Activated CD4-positive, alpha-beta T cell treated with anti-CD3 and anti-CD28 coated beads for 36 hours (primary cell): ENCODE results near the gene HOOK1. TPM values are rescaled to one million over a fixed set of nuclear protein-coding genes. Genes with fewer than 3 reads are reported as not detected.

Experiments used
- ATAC-seq: fragments of 200-7000 bp; cut with Tn5 transposase; one replicate; pipeline ENCODE4 v1.10.0; 2021; ENCODE audit warnings: mild to moderate bottlenecking, moderate library complexity
- CTCF ChIA-PET: fragments of 350-600 bp; sonication (Branson Sonifier 250); formaldehyde crosslinking; loops from one replicate; lab custom pipeline; 2021; ENCODE audit warnings: antibody characterized with exemption; lab: Charles Lee
- POLR2A ChIA-PET: fragments of 350-600 bp; sonication (Branson Sonifier 250); formaldehyde crosslinking; loops from one replicate; lab custom pipeline; 2021; ENCODE audit warnings: antibody characterized with exemption, inconsistent platforms; lab: Charles Lee
- DNase-seq: peaks from one replicate; pipeline ENCODE4 v3.0.0-alpha.2; 2020
- H3K27ac Mint-ChIP-seq: one replicate; pipeline ENCODE4 v1.8.0; 2021; ENCODE audit warnings: mixed read lengths
- H3K27me3 Mint-ChIP-seq: one replicate; pipeline ENCODE4 v1.8.0; 2021; ENCODE audit warnings: mixed read lengths
- H3K36me3 Mint-ChIP-seq: one replicate; pipeline ENCODE4 v1.8.0; 2021; ENCODE audit warnings: low read depth, mixed read lengths
- H3K4me1 Mint-ChIP-seq: one replicate; pipeline ENCODE4 v1.8.0; 2021; ENCODE audit warnings: mixed read lengths
- H3K4me3 Mint-ChIP-seq: one replicate; pipeline ENCODE4 v1.8.0; 2021; ENCODE audit warnings: mild to moderate bottlenecking, moderate library complexity, mixed read lengths
- H3K9me3 Mint-ChIP-seq: one replicate; pipeline ENCODE4 v1.8.0; 2021; ENCODE audit warnings: low read depth, mixed read lengths
- intact Hi-C, 2 experiments: fragments of 100-400 bp; cut with DNase I in 1 of 2; cut with micrococcal nuclease in 1 of 2; formaldehyde crosslinking; loops; one replicate each; pipeline versions ENCODE4 v1.14.2 to v1.15.1; 2022 to 2024; cut with DNase I, micrococcal nuclease
- total RNA-seq, 2 experiments: library from RNA; stranded (reverse); gene quantifications; one replicate each; pipeline ENCODE4 v1.2.3, GENCODE V29; 2021

Gene HOOK1
- total RNA-seq, 2 experiments from 2014 or later = 15.2 TPM

DNA sequence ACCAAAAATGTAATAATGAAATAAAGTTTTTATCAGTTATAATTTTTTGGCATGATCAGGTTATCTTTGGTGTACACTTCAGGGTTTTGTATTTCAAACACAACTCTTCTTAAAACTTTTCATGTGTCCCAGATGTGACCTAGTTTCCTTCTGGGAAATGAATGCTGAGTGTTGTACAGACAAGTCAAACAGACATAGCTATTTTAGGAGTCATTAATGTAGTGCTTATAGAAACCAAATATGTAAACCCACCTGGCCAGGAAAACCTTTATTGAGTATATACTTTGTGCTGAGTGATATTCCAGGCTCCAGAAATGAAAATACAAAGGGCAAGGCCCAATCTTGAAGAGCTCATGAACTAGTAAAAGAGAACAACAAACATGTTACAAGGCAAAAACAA, 25.9 kb upstream of the HOOK1 start:
- ATAC-seq (no peak), DNase-seq (no peak)
- no peak overlapping the region for H3K4me3 Mint-ChIP-seq
- CTCF ChIA-PET = no interaction called here
- H3K4me1 Mint-ChIP-seq = peaks cover 4% of the 10 kb centered on the region
- intact Hi-C loops = no loop called here
- H3K36me3 Mint-ChIP-seq = no peaks in the 10 kb centered on the region
- H3K27me3 Mint-ChIP-seq = peaks cover 3% of the 10 kb centered on the region
- POLR2A ChIA-PET = no interaction called here
- H3K27ac Mint-ChIP-seq = no peak overlapping the region
- peaks cover 21% of the 10 kb centered on the region for H3K9me3 Mint-ChIP-seq

DNA sequence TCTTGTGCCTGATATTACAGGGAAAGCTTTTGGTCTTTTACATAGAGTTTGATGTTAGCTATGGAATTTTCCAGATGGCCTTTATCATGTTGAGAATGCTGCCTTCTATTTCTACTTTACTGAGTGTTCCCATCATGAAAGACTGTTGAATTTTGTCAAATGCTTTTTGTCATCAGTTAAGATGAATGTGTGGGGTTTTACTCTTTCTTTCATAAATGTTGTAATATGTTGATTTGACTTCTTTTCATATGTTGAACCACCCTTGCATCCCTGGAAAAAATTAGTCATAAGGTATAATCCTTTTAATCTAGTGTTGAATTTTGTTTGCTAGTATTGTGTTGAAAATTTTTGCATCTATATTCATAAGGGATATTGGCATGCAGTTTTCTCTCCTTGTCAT, 16.1 kb upstream of the HOOK1 start:
- DNase-seq = no peak
- ChIA-PET POLR2A (no interaction called here), CTCF (interaction anchor here (0.7 kb wide), 1 partner anchor 960 kb away, joined by 3 read pairs; no protein-coding TSS in a partner anchor)
- intact Hi-C loops = no loop called here
- peaks cover 7% of the 10 kb centered on the region for H3K27me3 Mint-ChIP-seq
- no peak overlapping the region for H3K4me3 Mint-ChIP-seq
- peaks cover 5% of the 10 kb centered on the region for H3K36me3 Mint-ChIP-seq
- no peaks in the 10 kb centered on the region for H3K4me1 Mint-ChIP-seq
- no peak for ATAC-seq
- peaks cover 11% of the 10 kb centered on the region for H3K9me3 Mint-ChIP-seq
- H3K27ac Mint-ChIP-seq = no peak overlapping the region

DNA sequence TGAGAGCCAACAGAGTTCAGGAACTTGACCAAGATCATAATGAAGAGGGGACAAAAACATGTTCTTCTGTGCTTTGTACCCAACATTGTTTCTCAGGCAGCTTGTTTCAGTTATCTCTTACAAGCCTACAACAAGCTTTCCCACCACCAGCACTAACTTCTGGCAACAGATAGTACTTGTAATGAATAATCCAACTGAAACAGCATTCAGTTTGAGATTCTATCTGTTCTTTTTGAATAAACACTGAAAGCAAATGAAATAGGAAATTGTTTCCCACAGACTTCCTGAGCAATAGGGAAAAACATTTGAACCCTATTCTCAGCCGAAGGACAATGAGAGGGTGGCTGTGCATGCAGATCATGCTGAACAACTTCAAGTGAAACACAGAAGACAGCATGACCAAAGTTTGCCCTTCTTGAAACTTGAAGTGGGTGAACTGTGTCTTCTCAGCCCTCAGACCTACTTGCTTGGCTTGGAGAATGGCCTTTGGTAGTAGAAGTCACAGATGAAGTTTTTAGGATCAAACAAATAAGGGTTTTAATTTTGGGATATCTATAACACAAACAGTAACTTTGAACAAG, 11.2 kb upstream of the HOOK1 start:
- ATAC-seq (no peak), DNase-seq (no peak)
- Mint-ChIP-seq H3K4me1 (no peaks in the 10 kb centered on the region), H3K9me3 (no peaks in the 10 kb centered on the region), H3K4me3 (no peak overlapping the region), H3K27me3 (peaks cover 9% of the 10 kb centered on the region), H3K27ac (no peak overlapping the region), H3K36me3 (no peaks in the 10 kb centered on the region)
- intact Hi-C loops = no loop called here
- CTCF ChIA-PET = no interaction called here
- POLR2A ChIA-PET = no interaction called here

DNA sequence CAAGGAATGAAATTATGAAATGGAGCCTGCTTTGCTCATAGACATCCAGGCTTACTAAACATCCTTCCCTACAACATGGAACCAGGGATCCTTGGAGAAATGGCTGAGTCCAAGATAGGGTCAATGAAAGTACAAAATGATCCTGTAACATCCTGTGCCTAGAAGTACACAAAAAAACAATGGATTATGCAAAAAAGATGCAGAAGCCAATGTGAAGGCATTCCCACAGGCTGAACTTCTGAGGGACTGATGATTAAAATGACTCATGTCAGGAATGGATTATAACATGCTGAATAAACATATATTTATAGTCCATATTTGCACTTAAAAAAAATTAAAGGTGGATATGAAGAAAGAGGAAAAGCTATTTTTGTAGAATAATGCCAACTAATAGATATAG, 10.4 kb upstream of the HOOK1 start:
- CTCF ChIA-PET = no interaction called here
- Mint-ChIP-seq H3K27me3 (peaks cover 14% of the 10 kb centered on the region), H3K4me1 (no peaks in the 10 kb centered on the region), H3K9me3 (no peaks in the 10 kb centered on the region), H3K27ac (no peak overlapping the region), H3K4me3 (no peak overlapping the region), H3K36me3 (no peaks in the 10 kb centered on the region)
- DNase-seq = no peak
- POLR2A ChIA-PET = no interaction called here
- intact Hi-C loops = no loop called here
- ATAC-seq = no peak

DNA sequence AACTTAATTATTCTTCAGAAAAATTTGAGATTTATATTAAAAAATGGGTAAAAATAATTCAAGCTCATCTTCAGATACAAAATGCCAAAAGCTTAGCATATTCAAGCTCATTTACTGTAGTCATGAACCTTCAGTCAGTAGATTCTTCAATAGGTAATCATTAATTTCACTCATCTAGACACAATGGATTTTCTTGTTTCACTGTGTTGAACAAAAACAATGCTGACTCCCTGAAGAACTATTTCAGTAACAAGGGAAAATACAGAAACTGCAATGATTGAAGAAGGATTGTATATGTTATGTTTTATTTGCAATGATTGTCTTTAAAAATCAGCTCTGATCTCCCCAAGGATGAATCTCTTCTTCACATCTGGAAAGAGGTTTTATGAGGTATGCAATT, 9.2 kb upstream of the HOOK1 start:
- H3K4me1 Mint-ChIP-seq = no peaks in the 10 kb centered on the region
- CTCF ChIA-PET = interaction anchor here (0.9 to 1.6 kb wide), 2 partner anchors 47 to 1153 kb away, joined by 3 read pairs; no protein-coding TSS in a partner anchor
- H3K27me3 Mint-ChIP-seq = peaks cover 16% of the 10 kb centered on the region
- H3K4me3 Mint-ChIP-seq = no peak overlapping the region
- POLR2A ChIA-PET = interaction anchor here (0.6 kb wide), 1 partner anchor 773 kb away, joined by 3 read pairs; no protein-coding TSS in a partner anchor
- ATAC-seq (no peak), DNase-seq (no peak)
- no peaks in the 10 kb centered on the region for H3K36me3 Mint-ChIP-seq
- no peak overlapping the region for H3K27ac Mint-ChIP-seq
- intact Hi-C loops = no loop called here
- H3K9me3 Mint-ChIP-seq = no peaks in the 10 kb centered on the region

DNA sequence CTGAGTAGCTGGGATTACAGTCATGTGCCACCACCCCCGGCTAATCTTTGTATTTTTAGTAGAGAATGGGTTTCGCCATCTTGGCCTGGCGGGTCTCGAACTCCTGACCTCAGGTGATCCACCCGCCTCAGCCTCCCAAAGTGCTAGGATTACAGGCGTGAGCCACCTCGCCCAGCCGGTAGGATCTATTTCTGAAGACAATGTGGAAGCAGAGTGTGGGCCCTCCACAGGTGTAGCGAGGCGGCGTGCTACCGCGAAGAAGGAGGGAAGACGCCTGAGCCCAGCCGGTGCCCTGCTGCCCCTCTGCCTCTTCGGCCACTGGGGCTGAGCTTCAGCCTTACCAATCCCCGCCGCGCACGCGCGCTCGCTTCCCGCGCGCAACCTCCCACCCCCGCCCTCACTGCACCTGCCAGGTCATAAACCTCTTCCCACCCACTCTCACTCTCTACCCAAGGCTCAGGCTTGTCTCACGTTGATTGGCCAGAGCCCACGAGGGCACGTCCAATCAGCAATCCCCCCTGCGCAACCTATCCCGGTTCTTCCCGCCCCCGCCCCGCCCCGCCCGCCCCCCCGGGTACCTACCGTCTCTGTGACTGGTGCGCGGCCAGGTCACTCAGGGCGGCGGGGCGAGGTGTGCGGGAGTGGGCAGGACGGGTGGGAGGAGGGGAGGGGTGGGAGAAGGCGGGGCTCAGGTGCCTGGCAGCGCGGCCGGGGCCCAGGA, 409 bp upstream of the HOOK1 start:
- peak; percentile 96 for ATAC-seq
- intact Hi-C loops = loop anchor here (1.0 to 10.0 kb wide), 9 partner anchors 112 to 1270 kb away; partner anchors contain the start of genes JUN (in 2 of the 2), OMA1 (in 2 of the 2), CYP2J2 (in 1 of the 2) and MYSM1 (in 1 of the 2)
- ChIA-PET CTCF (interaction anchor here (0.5 to 0.6 kb wide), 2 partner anchors 1090 to 1810 kb away, joined by 3 read pairs; no protein-coding TSS in a partner anchor), POLR2A (interaction anchor here (1.1 kb wide), 1 partner anchor 30 kb away, joined by 3 read pairs; no protein-coding TSS in a partner anchor)
- no peak overlapping the region for H3K4me3 Mint-ChIP-seq
- peaks cover 8% of the 10 kb centered on the region for H3K4me1 Mint-ChIP-seq
- peak overlapping the region; percentile 73 for H3K27ac Mint-ChIP-seq
- peak; percentile 92 for DNase-seq
- no peaks in the 10 kb centered on the region for H3K9me3 Mint-ChIP-seq
- peaks cover 5% of the 10 kb centered on the region for H3K27me3 Mint-ChIP-seq
- H3K36me3 Mint-ChIP-seq = no peaks in the 10 kb centered on the region

DNA sequence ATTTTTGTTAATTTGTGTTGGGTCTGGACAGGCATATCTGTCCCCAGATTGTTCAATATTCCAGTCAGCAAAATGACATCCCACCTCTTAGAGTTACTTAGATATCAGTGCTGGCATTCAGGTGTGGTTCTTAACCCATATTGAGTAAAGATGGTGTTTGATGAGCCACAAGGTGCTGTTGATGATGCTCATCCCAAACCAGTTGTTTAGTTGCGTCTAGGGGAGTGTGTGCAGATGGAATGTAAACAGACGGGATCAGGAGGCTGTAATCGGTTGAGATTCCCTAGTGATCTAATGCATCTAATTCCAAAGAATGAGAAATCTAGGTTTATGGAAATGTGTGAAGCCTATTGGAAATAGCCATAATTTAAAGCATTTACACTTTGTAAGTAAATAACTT, 1.1 kb downstream of the HOOK1 start:
- no peaks in the 10 kb centered on the region for H3K9me3 Mint-ChIP-seq
- peaks cover 22% of the 10 kb centered on the region for H3K4me1 Mint-ChIP-seq
- no peak for ATAC-seq
- intact Hi-C loops = loop anchor here (10.0 kb wide), 2 partner anchors 1259 to 1271 kb away; partner anchors contain the start of gene OMA1 (in 1 of the 2)
- H3K27me3 Mint-ChIP-seq = peaks cover 3% of the 10 kb centered on the region
- H3K4me3 Mint-ChIP-seq = no peak overlapping the region
- DNase-seq = no peak
- ChIA-PET CTCF (no interaction called here), POLR2A (no interaction called here)
- no peak overlapping the region for H3K27ac Mint-ChIP-seq
- no peaks in the 10 kb centered on the region for H3K36me3 Mint-ChIP-seq

DNA sequence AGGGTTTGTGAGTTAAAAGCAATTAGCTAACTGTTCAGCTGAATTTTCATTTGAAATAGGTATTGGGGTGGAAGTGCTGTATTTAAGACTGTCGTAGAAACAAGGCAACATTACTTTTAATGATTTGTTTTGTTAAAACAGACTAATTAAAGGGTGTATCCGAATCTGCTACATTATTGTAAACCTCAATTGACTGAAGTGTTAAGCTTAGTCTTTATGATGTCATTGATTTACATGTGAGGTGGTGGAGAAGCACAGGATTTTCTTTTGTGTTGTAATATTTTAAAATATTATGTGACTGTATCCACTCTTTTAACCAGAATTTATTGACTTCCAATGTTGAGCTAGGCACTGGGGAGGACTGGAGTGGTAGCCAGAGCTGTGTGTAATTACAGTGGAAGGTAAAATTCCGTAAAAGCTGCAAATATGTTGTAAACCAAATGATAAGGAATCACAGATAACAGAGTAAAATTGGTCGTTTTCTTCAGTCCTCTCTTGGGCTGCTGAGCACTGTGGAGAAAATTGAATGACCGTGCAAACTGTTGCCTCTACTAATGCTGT, 1.6 kb downstream of the HOOK1 start:
- POLR2A ChIA-PET = no interaction called here

DNA sequence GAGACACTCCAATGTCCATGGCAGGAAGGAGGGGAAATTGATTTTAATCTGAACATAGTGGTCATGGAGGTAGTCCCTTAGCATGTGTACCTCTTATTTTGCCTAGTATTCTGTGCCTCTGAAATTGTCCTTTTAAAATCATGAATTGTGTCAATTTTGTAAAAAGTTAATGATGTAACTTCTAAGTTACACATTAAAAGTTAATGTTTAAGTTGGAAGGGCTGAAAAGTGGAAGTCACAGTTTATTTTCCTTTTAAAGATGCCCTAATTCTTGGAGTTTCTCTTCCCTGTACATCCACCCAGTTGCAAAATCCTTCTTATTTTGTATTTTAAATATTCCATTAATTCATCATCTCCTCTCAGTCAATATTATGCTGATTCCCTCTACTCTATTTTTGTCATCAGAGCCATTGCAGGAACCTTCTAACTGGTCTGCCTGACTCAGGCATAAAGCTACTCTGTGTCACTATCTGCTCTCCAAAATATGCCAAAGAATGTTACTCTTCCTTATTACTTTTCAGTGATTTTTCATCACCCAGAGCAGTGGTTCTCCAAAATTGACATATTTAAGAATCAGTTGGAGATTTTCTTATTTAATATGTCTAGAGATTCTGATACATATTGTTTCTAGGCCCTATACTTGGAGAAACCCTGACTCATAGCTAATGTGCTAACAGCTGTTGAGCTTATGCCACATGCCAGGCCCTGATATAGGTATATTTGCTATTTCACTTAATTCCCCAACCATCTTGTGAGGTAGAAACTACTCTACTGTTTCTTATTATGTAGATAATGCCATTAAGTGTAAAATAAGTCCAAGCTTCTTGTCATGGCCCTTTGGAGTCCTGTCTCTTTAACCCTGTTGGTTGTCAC, 5.1 kb downstream of the HOOK1 start:
- Mint-ChIP-seq H3K4me1 (peaks cover 18% of the 10 kb centered on the region), H3K36me3 (peaks cover 2% of the 10 kb centered on the region), H3K4me3 (no peak overlapping the region), H3K27ac (no peak overlapping the region), H3K27me3 (no peaks in the 10 kb centered on the region), H3K9me3 (no peaks in the 10 kb centered on the region)
- CTCF ChIA-PET = no interaction called here
- POLR2A ChIA-PET = no interaction called here
- DNase-seq = no peak
- intact Hi-C loops = loop anchor here (10.0 kb wide), 2 partner anchors 1255 to 1275 kb away; partner anchors contain the start of gene OMA1 (in 1 of the 2)
- no peak for ATAC-seq

More for the DNA sequence above, 1.6 kb downstream of the HOOK1 start:
- H3K4me1 Mint-ChIP-seq = peaks cover 22% of the 10 kb centered on the region
- H3K4me3 Mint-ChIP-seq = no peak overlapping the region
- no peaks in the 10 kb centered on the region for H3K9me3 Mint-ChIP-seq
- no peaks in the 10 kb centered on the region for H3K36me3 Mint-ChIP-seq
- ATAC-seq (no peak), DNase-seq (no peak)
- intact Hi-C loops = loop anchor here (10.0 kb wide), 2 partner anchors 1258 to 1272 kb away; partner anchors contain the start of gene OMA1 (in 1 of the 2)
- CTCF ChIA-PET = no interaction called here
- H3K27me3 Mint-ChIP-seq = no peaks in the 10 kb centered on the region
- H3K27ac Mint-ChIP-seq = no peak overlapping the region

DNA sequence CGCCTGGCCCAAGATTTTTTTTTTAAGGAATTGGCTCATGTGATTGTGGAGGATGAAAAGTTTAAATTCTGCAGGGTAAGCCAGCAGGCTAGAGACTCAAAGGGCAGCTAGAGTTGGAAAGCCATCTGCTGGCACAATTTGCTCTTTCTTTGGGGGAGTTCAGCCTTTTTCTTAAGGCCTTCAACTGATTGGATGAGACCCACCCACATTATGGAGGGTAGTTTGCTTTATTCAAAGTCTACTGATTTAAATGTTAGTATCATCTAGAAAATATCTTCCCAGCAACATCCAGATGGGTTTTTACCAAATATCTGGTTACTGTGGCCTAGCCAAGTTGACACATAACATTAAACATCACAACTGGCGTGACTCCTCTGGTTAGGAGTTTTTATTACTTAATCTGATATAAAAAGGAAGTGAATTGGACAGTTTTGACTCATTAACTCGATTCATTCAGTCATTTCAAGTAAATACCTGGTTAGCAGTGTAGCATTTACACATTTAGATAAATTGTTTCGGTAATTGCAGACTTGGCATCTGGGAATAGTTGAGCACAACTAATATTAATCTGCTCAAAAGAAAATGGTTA, 12.4 kb downstream of the HOOK1 start:
- intact Hi-C loops = no loop called here
- CTCF ChIA-PET = no interaction called here
- Mint-ChIP-seq H3K4me1 (peaks cover 7% of the 10 kb centered on the region), H3K4me3 (no peak overlapping the region), H3K36me3 (peaks cover 7% of the 10 kb centered on the region), H3K27ac (no peak overlapping the region), H3K9me3 (no peaks in the 10 kb centered on the region), H3K27me3 (no peaks in the 10 kb centered on the region)
- no peak for ATAC-seq
- no peak for DNase-seq
- POLR2A ChIA-PET = interaction anchor here (0.7 kb wide), 1 partner anchor 194 kb away, joined by 3 read pairs; no protein-coding TSS in a partner anchor
